ENCODE data around the gene ZBTB32. TPM values are rescaled to one million over a fixed set of nuclear protein-coding genes. Genes with fewer than 3 reads are reported as not detected.

ZBTB32 gene
- total and polyA plus RNA-seq, 2 experiments from 2014 or later = 0.65 TPM; not detected in 1

GRCh38 chr19:35708391-35708790 is 4.0 kb downstream of the ZBTB32 start (continued):
- TF ChIP-seq, protein P1, sequence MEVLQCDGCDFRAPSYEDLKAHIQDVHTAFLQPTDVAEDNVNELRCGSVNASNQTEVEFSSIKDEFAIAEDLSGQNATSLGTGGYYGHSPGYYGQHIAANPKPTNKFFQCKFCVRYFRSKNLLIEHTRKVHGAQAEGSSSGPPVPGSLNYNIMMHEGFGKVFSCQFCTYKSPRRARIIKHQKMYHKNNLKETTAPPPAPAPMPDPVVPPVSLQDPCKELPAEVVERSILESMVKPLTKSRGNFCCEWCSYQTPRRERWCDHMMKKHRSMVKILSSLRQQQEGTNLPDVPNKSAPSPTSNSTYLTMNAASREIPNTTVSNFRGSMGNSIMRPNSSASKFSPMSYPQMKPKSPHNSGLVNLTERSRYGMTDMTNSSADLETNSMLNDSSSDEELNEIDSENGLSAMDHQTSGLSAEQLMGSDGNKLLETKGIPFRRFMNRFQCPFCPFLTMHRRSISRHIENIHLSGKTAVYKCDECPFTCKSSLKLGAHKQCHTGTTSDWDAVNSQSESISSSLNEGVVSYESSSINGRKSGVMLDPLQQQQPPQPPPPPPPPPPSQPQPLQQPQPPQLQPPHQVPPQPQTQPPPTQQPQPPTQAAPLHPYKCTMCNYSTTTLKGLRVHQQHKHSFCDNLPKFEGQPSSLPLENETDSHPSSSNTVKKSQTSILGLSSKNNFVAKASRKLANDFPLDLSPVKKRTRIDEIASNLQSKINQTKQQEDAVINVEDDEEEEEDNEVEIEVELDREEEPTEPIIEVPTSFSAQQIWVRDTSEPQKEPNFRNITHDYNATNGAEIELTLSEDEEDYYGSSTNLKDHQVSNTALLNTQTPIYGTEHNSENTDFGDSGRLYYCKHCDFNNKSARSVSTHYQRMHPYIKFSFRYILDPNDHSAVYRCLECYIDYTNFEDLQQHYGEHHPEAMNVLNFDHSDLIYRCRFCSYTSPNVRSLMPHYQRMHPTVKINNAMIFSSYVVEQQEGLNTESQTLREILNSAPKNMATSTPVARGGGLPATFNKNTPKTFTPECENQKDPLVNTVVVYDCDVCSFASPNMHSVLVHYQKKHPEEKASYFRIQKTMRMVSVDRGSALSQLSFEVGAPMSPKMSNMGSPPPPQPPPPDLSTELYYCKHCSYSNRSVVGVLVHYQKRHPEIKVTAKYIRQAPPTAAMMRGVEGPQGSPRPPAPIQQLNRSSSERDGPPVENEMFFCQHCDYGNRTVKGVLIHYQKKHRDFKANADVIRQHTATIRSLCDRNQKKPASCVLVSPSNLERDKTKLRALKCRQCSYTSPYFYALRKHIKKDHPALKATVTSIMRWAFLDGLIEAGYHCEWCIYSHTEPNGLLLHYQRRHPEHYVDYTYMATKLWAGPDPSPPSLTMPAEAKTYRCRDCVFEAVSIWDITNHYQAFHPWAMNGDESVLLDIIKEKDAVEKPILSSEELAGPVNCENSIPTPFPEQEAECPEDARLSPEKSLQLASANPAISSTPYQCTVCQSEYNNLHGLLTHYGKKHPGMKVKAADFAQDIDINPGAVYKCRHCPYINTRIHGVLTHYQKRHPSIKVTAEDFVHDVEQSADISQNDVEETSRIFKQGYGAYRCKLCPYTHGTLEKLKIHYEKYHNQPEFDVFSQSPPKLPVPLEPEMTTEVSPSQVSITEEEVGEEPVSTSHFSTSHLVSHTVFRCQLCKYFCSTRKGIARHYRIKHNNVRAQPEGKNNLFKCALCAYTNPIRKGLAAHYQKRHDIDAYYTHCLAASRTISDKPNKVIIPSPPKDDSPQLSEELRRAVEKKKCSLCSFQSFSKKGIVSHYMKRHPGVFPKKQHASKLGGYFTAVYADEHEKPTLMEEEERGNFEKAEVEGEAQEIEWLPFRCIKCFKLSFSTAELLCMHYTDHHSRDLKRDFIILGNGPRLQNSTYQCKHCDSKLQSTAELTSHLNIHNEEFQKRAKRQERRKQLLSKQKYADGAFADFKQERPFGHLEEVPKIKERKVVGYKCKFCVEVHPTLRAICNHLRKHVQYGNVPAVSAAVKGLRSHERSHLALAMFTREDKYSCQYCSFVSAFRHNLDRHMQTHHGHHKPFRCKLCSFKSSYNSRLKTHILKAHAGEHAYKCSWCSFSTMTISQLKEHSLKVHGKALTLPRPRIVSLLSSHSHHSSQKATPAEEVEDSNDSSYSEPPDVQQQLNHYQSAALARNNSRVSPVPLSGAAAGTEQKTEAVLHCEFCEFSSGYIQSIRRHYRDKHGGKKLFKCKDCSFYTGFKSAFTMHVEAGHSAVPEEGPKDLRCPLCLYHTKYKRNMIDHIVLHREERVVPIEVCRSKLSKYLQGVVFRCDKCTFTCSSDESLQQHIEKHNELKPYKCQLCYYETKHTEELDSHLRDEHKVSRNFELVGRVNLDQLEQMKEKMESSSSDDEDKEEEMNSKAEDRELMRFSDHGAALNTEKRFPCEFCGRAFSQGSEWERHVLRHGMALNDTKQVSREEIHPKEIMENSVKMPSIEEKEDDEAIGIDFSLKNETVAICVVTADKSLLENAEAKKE (CRISPR knock-in tag; IDR thresholded peaks at IDR 0.05) = no peak
- TF ChIP-seq ZNF114 (CRISPR knock-in tag; IDR thresholded peaks at IDR 0.05) = no peak
- TF ChIP-seq CTCF (conservative IDR thresholded peaks at IDR 0.05; ENCODE audit: low read depth in 2 of 2) = no peak

- H4K20me1 ChIP-seq (replicated peaks; ENCODE audit: insufficient read depth) = no peaks in the 10 kb centered on the region; the same call in 1 of the 2 replicates
- Mint-ChIP-seq H3K4me1 (peaks cover 44% of the 10 kb centered on the region), H3K36me3 (ENCODE audit: low read depth) (peaks cover 3% of the 10 kb centered on the region; the same call in 1 of the 3 replicates), H3K27ac (no peak overlapping the region), H3K9me3 (no peaks in the 10 kb centered on the region), H3K4me3 (no peak overlapping the region), H3K27me3 (ENCODE audit: insufficient read depth, low read depth, poor library complexity) (peaks cover 15% of the 10 kb centered on the region)
- H2AFZ ChIP-seq = no peak overlapping the region
- H3K4me2 ChIP-seq = no peak overlapping the region
- DNase-seq (ENCODE audit: low spot score) (no peak), ATAC-seq (no peak)
- H3K27ac ChIP-seq (ENCODE audit: low read depth) = no peak overlapping the region
- H3K4me1 ChIP-seq (ENCODE audit: insufficient read depth) = peaks cover 39% of the 10 kb centered on the region
- peaks cover 4% of the 10 kb centered on the region; the same call in 1 of the 2 replicates for H3F3A ChIP-seq (replicated peaks; ENCODE audit: low read depth)
- no peak overlapping the region for H3K4me3 ChIP-seq
- 0 out of 2 replicates have a peak, but pooled peaks have one; percentile 15 for TF ChIP-seq POLR2AphosphoS5 (IDR thresholded peaks at IDR 0.05; ENCODE audit: low read depth)
- no peak for TF ChIP-seq EZH2phosphoT487 (IDR thresholded peaks at IDR 0.05; ENCODE audit: unreplicated experiment)
- no peaks in the 10 kb centered on the region for H3K27me3 ChIP-seq (ENCODE audit: insufficient read depth)
- no peaks in the 10 kb centered on the region for H3K9me2 ChIP-seq (ENCODE audit: insufficient read depth)
- H3K79me2 ChIP-seq (replicated peaks; ENCODE audit: insufficient read depth) = no peaks in the 10 kb centered on the region
- no peaks in the 10 kb centered on the region for H3K36me3 ChIP-seq (ENCODE audit: insufficient read depth)
Observed at GRCh38 chr19:35710784-35711723, 6.7 kb downstream of the ZBTB32 start.
